ENCODE data around the gene ST6GALNAC2.
"Not testable (repeated sequence)": the region's sequence is repeated elsewhere in the genome, so short reads cannot be mapped to it uniquely, and the experiment has no call there.

ST6GALNAC2 gene

GRCh38 chr17:76612977-76613851 is 27.6 kb upstream of the ST6GALNAC2 start:
- no peak overlapping the region for H3K27ac Mint-ChIP-seq

DNA sequence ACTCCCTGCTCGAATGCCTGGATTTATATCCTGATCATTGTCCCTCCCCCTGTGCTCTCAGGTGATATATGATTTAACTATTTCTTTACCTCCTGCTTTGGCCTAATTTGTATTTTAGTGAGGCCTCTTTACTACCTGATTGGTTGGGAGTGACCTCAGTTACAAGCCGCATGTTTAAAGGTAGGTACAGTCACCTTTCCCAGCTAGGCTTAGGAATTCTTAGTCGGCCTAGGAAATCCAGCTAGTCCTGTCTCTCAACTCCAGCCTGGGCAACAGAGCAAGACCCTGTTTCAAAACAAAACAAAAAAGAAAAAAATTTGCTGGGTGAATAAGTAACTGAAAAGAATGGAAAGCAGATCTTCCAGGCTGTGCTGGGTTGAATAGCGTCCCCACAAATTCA is 26.8 kb upstream of the ST6GALNAC2 start:
- H3K9me3 Mint-ChIP-seq, result no peaks in the 10 kb centered on the region
- H3K36me3 Mint-ChIP-seq (ENCODE audit: low read depth), result no peaks in the 10 kb centered on the region
- H3K4me1 Mint-ChIP-seq (ENCODE audit: low read depth), result peaks cover 5% of the 10 kb centered on the region
- no peak overlapping the region for H3K4me3 Mint-ChIP-seq
- H3K27ac Mint-ChIP-seq, result no peak overlapping the region
- H3K27me3 Mint-ChIP-seq, result peaks cover 4% of the 10 kb centered on the region

More at GRCh38 chr17:76612977-76613851, 27.6 kb upstream of the ST6GALNAC2 start:
- H3K4me1 Mint-ChIP-seq (ENCODE audit: low read depth), result peaks cover 5% of the 10 kb centered on the region
- no peaks in the 10 kb centered on the region for H3K36me3 Mint-ChIP-seq (ENCODE audit: low read depth)
- H3K9me3 Mint-ChIP-seq, result no peaks in the 10 kb centered on the region
- H3K27me3 Mint-ChIP-seq, result peaks cover 4% of the 10 kb centered on the region
- H3K4me3 Mint-ChIP-seq, result no peak overlapping the region

- no peaks in the 10 kb centered on the region for H3K9me3 Mint-ChIP-seq
- H3K27me3 Mint-ChIP-seq, result peaks cover 4% of the 10 kb centered on the region
- no peaks in the 10 kb centered on the region for H3K36me3 Mint-ChIP-seq (ENCODE audit: low read depth)
- H3K4me1 Mint-ChIP-seq (ENCODE audit: low read depth), result peaks cover 5% of the 10 kb centered on the region
- no peak overlapping the region for H3K4me3 Mint-ChIP-seq
- H3K27ac Mint-ChIP-seq, result no peak overlapping the region
These were observed 26.1 kb upstream of the ST6GALNAC2 start for GRCh38 chr17:76611758-76612157.

- not testable (repeated sequence) for H3K9me3 Mint-ChIP-seq; H3K36me3 Mint-ChIP-seq (ENCODE audit: low read depth); H3K27ac Mint-ChIP-seq; H3K4me1 Mint-ChIP-seq (ENCODE audit: low read depth); H3K4me3 Mint-ChIP-seq; H3K27me3 Mint-ChIP-seq
These were observed 25.6 kb upstream of the ST6GALNAC2 start for GRCh38 chr17:76611080-76611749.

GRCh38 chr17:76606685-76607084 is 21.0 kb upstream of the ST6GALNAC2 start:
- H3K9me3 Mint-ChIP-seq; H3K36me3 Mint-ChIP-seq (ENCODE audit: low read depth); H3K27ac Mint-ChIP-seq; H3K4me3 Mint-ChIP-seq; H3K4me1 Mint-ChIP-seq (ENCODE audit: low read depth); H3K27me3 Mint-ChIP-seq: not testable (repeated sequence)

- Mint-ChIP-seq H3K27ac (no peak overlapping the region), H3K36me3 (ENCODE audit: low read depth) (no peaks in the 10 kb centered on the region), H3K4me1 (ENCODE audit: low read depth) (peaks cover 11% of the 10 kb centered on the region), H3K4me3 (no peak overlapping the region), H3K9me3 (no peaks in the 10 kb centered on the region), H3K27me3 (peaks cover 11% of the 10 kb centered on the region)
These were observed 15.4 kb upstream of the ST6GALNAC2 start for GRCh38 chr17:76601065-76601464.

DNA sequence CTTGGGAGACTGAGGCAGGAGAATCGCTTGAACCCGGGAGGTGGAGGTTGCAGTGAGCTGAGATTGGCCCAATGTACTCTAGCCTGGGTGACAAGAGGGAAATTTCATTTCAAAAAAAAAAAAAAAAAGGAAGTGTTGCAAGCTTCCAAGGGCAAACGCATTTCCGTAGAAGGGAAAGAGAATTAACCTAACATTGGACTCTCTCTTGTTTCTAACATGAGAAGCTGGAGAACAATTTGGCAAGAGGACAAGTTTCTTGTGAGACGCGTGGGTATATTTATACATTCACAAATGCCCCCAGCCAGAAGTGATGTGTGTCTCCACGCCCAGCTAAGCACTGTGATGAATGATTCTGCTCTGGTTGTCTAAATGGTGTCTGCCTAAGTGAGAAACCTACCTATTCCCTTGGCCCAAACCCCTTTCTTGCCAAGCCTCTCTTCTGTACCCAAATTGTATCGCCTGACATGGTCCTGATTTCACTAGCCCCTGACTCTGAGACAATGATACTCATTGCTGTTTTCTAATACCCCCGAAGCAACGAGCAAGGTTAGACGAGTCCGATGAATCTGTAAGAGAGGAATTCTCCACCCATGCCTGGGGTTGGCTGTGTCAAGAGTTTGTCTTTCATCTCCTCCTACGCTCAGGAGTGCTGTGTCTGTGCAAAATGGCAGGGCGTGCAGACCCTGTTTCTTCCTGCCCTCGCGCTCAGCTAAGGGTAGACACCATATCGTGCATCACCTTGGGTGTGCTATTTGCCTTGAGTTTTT is 14.2 kb upstream of the ST6GALNAC2 start:
- no peak overlapping the region for H3K27ac Mint-ChIP-seq
- H3K4me1 Mint-ChIP-seq (ENCODE audit: low read depth), result peaks cover 11% of the 10 kb centered on the region
- no peaks in the 10 kb centered on the region for H3K36me3 Mint-ChIP-seq (ENCODE audit: low read depth)
- no peaks in the 10 kb centered on the region for H3K9me3 Mint-ChIP-seq
- no peak overlapping the region for H3K4me3 Mint-ChIP-seq
- H3K27me3 Mint-ChIP-seq, result peaks cover 11% of the 10 kb centered on the region

GRCh38 chr17:76598004-76598439 is 12.4 kb upstream of the ST6GALNAC2 start:
- H3K9me3 Mint-ChIP-seq, result no peaks in the 10 kb centered on the region
- peaks cover 8% of the 10 kb centered on the region for H3K27me3 Mint-ChIP-seq
- H3K36me3 Mint-ChIP-seq (ENCODE audit: low read depth), result no peaks in the 10 kb centered on the region
- H3K4me3 Mint-ChIP-seq, result no peak overlapping the region
- H3K27ac Mint-ChIP-seq, result no peak overlapping the region
- peaks cover 11% of the 10 kb centered on the region for H3K4me1 Mint-ChIP-seq (ENCODE audit: low read depth)

DNA sequence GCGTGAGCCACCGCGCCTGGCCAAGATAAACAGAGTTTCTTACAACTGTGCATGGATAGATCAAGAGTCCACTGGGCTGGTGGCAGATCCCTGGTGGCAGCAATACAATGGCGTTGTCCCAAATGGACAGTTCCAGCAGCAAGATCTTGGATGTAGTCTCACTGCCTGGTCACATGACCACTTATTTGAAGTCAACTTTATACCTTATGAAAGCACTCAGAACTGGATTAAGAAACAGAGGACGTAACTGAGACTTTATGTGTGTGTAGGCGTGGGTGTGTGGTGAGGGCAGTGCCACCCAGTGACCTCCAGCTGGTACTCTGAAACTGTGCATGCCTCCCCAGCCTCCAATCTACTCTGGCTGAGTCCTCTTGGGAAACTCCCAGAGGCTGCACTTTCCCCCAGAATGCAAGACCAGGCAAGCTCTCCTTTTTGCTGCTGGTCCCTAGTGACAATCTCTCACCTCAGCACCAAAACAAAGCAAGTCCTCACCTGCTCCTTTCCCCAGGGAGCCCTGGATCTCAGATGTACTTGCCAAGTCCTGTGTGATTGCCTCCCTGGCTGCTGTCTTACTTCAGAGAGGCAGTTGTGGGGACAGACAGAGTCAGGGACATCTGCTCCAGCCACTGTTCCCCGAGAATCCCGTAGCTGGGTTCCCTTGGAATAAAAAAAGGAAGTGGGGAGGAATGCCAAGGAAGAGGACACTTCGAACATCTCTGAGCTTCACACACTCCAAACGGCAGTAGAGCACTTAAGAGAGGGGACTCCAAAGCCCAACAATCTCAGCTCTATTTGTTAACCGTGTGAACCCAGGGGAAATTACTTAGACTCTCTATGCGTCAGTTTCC is 11.7 kb upstream of the ST6GALNAC2 start:
- Mint-ChIP-seq H3K4me3 (no peak overlapping the region), H3K36me3 (ENCODE audit: low read depth) (no peaks in the 10 kb centered on the region), H3K4me1 (ENCODE audit: low read depth) (peaks cover 11% of the 10 kb centered on the region), H3K27me3 (peaks cover 7% of the 10 kb centered on the region), H3K9me3 (no peaks in the 10 kb centered on the region), H3K27ac (no peak overlapping the region)

DNA sequence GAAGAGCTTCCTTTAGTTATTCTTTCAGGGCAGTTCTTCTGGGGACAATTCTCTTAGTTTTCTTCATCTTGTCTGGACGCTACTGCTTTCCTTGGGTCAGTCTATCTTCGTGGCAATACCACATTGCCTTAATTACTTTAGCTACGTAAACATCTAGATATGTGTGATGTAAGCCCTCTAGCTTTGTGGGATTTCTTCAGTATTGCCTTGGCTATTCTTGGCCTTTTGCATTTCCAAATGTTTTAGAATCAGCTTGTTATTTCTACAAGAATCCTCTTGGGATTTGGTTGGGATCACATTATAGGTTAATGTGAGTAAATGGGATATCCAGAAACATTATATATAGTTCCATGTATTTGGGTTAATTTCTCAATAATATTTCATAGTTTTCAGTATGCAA is 9.0 kb upstream of the ST6GALNAC2 start:
- no peaks in the 10 kb centered on the region for H3K36me3 Mint-ChIP-seq (ENCODE audit: low read depth)
- H3K4me3 Mint-ChIP-seq, result no peak overlapping the region
- no peaks in the 10 kb centered on the region for H3K4me1 Mint-ChIP-seq (ENCODE audit: low read depth)
- no peak overlapping the region for H3K27ac Mint-ChIP-seq
- H3K27me3 Mint-ChIP-seq, result peaks cover 11% of the 10 kb centered on the region
- H3K9me3 Mint-ChIP-seq, result no peaks in the 10 kb centered on the region

DNA sequence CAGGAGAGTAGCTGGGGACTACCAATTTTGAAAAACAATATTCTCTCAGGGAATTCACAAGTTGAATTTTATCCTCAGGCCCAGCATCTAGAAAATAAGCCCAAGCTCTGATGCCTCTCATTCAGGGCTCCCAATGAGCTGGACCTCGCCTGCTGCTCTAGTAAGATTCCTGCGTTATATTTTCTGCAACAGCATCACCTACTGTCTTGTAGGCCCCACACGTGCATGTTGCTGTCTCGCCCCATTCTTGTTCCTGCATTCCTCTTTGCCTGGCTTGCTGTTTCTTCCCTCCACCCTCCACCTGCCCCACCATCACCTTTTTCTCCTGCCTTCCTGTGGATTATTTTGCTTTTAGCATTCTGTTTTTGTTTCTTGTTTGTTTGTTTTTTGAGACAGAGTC is 8.3 kb upstream of the ST6GALNAC2 start:
- Mint-ChIP-seq H3K4me3 (no peak overlapping the region), H3K27ac (no peak overlapping the region), H3K9me3 (no peaks in the 10 kb centered on the region), H3K4me1 (ENCODE audit: low read depth) (no peaks in the 10 kb centered on the region), H3K36me3 (ENCODE audit: low read depth) (no peaks in the 10 kb centered on the region), H3K27me3 (peaks cover 18% of the 10 kb centered on the region)

GRCh38 chr17:76593384-76593826 is 7.7 kb upstream of the ST6GALNAC2 start:
- H3K9me3 Mint-ChIP-seq, result no peaks in the 10 kb centered on the region
- H3K27me3 Mint-ChIP-seq, result peaks cover 22% of the 10 kb centered on the region
- H3K36me3 Mint-ChIP-seq (ENCODE audit: low read depth), result no peaks in the 10 kb centered on the region
- no peaks in the 10 kb centered on the region for H3K4me1 Mint-ChIP-seq (ENCODE audit: low read depth)
- no peak overlapping the region for H3K27ac Mint-ChIP-seq
- no peak overlapping the region for H3K4me3 Mint-ChIP-seq

- Mint-ChIP-seq H3K9me3 (no peaks in the 10 kb centered on the region), H3K4me1 (ENCODE audit: low read depth) (peaks cover 7% of the 10 kb centered on the region), H3K27me3 (peaks cover 51% of the 10 kb centered on the region), H3K36me3 (ENCODE audit: low read depth) (no peaks in the 10 kb centered on the region), H3K4me3 (no peak overlapping the region), H3K27ac (no peak overlapping the region)
These were observed 2.5 kb upstream of the ST6GALNAC2 start for GRCh38 chr17:76588182-76588581.

- H3K27me3 Mint-ChIP-seq, result peaks cover 57% of the 10 kb centered on the region
- H3K27ac Mint-ChIP-seq, result no peak overlapping the region
- peaks cover 7% of the 10 kb centered on the region for H3K4me1 Mint-ChIP-seq (ENCODE audit: low read depth)
- no peaks in the 10 kb centered on the region for H3K9me3 Mint-ChIP-seq
- no peak overlapping the region for H3K4me3 Mint-ChIP-seq
- no peaks in the 10 kb centered on the region for H3K36me3 Mint-ChIP-seq (ENCODE audit: low read depth)
These were observed 1.3 kb upstream of the ST6GALNAC2 start for GRCh38 chr17:76586741-76587487.

All from stimulated activated naive CD8-positive, alpha-beta T cell treated with anti-CD3 and anti-CD28 coated beads, Interleukin-15, Interleukin-2, amounts not matched to agents 100 ng/mL and 50 ng/mL, for 24 hours (primary cell).